NB4 (cell line): ENCODE results near the gene MSH2.

ENCODE experiments used
- DNase-seq: peaks from one replicate; pipeline ENCODE4 v3.0.0; 2010; ENCODE audit warnings: low read depth
- H3K4me3 ChIP-seq: one replicate; pipeline ENCODE4 v1.5.1; 2011; ENCODE audit warnings: mild to moderate bottlenecking, low read depth, low read length, moderate library complexity
- CTCF ChIP-seq: IDR thresholded peaks from one replicate; pipeline ENCODE4 v1.5.1; 2012; ENCODE audit warnings: low read depth, low read length
- MAX ChIP-seq: IDR thresholded peaks from 2 replicates; pipeline ENCODE4 v1.6.1; 2011; ENCODE audit warnings: low read depth, low read length
- MYC ChIP-seq: IDR thresholded peaks from 2 replicates; pipeline ENCODE4 v1.6.1; 2011; ENCODE audit warnings: low read depth, low read length
- POLR2A ChIP-seq: IDR thresholded peaks from 2 replicates; pipeline ENCODE4 v1.6.1; 2011; ENCODE audit warnings: mild to moderate bottlenecking; ENCODE audit not compliant: insufficient read length; ENCODE audit errors: extremely low read depth

The MSH2 gene

GRCh38 chr2:47512581-47513083, 109.7 kb downstream of the MSH2 start:
- no peak for TF ChIP-seq MAX
- DNase-seq: peak; percentile 42

GRCh38 chr2:47513981-47514520, 111.1 kb downstream of the MSH2 start:
- no peak overlapping the region for H3K4me3 ChIP-seq
- TF ChIP-seq POLR2A (no peak), CTCF (no peak), MYC (no peak), MAX (no peak)
- DNase-seq: no peak

More at GRCh38 chr2:47512581-47513083, 109.7 kb downstream of the MSH2 start:
- H3K4me3 ChIP-seq: no peak overlapping the region

GRCh38 chr2:47516360-47517104, 113.6 kb downstream of the MSH2 start:
- H3K4me3 ChIP-seq: no peak overlapping the region
- TF ChIP-seq CTCF (no peak), MAX (no peak), POLR2A (no peak), MYC (no peak)
- DNase-seq: no peak

- TF ChIP-seq MAX (no peak), MYC (no peak), CTCF (no peak), POLR2A (no peak)
- DNase-seq: peak; percentile 23
- no peak overlapping the region for H3K4me3 ChIP-seq
Observed at GRCh38 chr2:47518497-47519146, 115.7 kb downstream of the MSH2 start.

GRCh38 chr2:47519147-47519537, 116.2 kb downstream of the MSH2 start:
- no peak overlapping the region for H3K4me3 ChIP-seq
- TF ChIP-seq MAX: no peak
- DNase-seq: no peak

- TF ChIP-seq MYC (no peak), CTCF (no peak), POLR2A (no peak), MAX (no peak)
- no peak for DNase-seq
- no peak overlapping the region for H3K4me3 ChIP-seq
Observed at GRCh38 chr2:47519604-47520301, 116.8 kb downstream of the MSH2 start.
